HG03159 (cell line): ENCODE results near the gene AK8.

Experiments used
- ATAC-seq: cut with Tn5 transposase; IDR thresholded peaks from one replicate; pipeline ENCODE4 v1.9.1; 2021; ENCODE audit warnings: mild to moderate bottlenecking, moderate library complexity; ENCODE audit not compliant: unreplicated experiment

AK8 gene

GRCh38 chr9:132887181-132888120 lies 9.4 kb upstream of the AK8 start:
- no peak for ATAC-seq

GRCh38 chr9:132886334-132886725 lies 8.2 kb upstream of the AK8 start:
- no peak for ATAC-seq

- ATAC-seq = no peak
Observed at GRCh38 chr9:132885720-132886333, 7.7 kb upstream of the AK8 start.

- no peak for ATAC-seq
Observed at GRCh38 chr9:132883349-132884294, 5.5 kb upstream of the AK8 start.

- no peak for ATAC-seq
Observed at GRCh38 chr9:132882616-132883015, 4.5 kb upstream of the AK8 start.

- no peak for ATAC-seq
Observed at GRCh38 chr9:132881826-132882225, 3.7 kb upstream of the AK8 start.

- ATAC-seq = no peak
Observed at GRCh38 chr9:132880324-132880661, 2.2 kb upstream of the AK8 start.

- ATAC-seq = no peak
Observed at GRCh38 chr9:132879457-132880323, 1.6 kb upstream of the AK8 start.

GRCh38 chr9:132878695-132879456 lies 792 bp upstream of the AK8 start, which contains the start of gene SPACA9:
TSS of gene SPACA9 (plus strand) at chr9:132878898. CDS start at chr9:132883948, 5,050 bp downstream.
- no peak for ATAC-seq

- peak; percentile 14 for ATAC-seq
Observed at GRCh38 chr9:132877458-132877823, 643 bp downstream of the AK8 start.

- no peak for ATAC-seq
Observed at GRCh38 chr9:132876849-132877248, 1.2 kb downstream of the AK8 start.

GRCh38 chr9:132875159-132875558 lies 2.9 kb downstream of the AK8 start:
- no peak for ATAC-seq

GRCh38 chr9:132873403-132873802 lies 4.7 kb downstream of the AK8 start:
- ATAC-seq = no peak

GRCh38 chr9:132869266-132869665 lies 8.8 kb downstream of the AK8 start:
- ATAC-seq = no peak

- no peak for ATAC-seq
Observed at GRCh38 chr9:132866898-132867297, 11.2 kb downstream of the AK8 start.

GRCh38 chr9:132864691-132865090 lies 13.4 kb downstream of the AK8 start:
- ATAC-seq = no peak

GRCh38 chr9:132864277-132864676 lies 13.8 kb downstream of the AK8 start:
- no peak for ATAC-seq

- ATAC-seq = no peak
Observed at GRCh38 chr9:132863096-132863495, 15.0 kb downstream of the AK8 start.

GRCh38 chr9:132862533-132862932 lies 15.6 kb downstream of the AK8 start:
- ATAC-seq = no peak

GRCh38 chr9:132861666-132862065 lies 16.4 kb downstream of the AK8 start:
- no peak for ATAC-seq
